H9 (cell line): Measurements from ENCODE around the gene CLEC16A. TPM values are rescaled to one million over a fixed set of nuclear protein-coding genes. Genes with fewer than 3 reads are reported as not detected.

Source experiments
- DNase-seq: peaks from one replicate; pipeline ENCODE4 v3.0.0-alpha.2; 2017
- H2AFZ ChIP-seq: one replicate; pipeline ENCODE4 v1.6.1; 2013; ENCODE audit warnings: mild to moderate bottlenecking, low read length, control low read depth, moderate library complexity
- H2AK5ac ChIP-seq: 2 replicates; pipeline ENCODE4 v1.6.1; 2013; ENCODE audit warnings: low read length, control low read depth, mixed read lengths; ENCODE audit not compliant: insufficient read length
- H2BK120ac ChIP-seq: one replicate; pipeline ENCODE4 v1.6.1; 2013; ENCODE audit warnings: low read depth, mild to moderate bottlenecking, low read length, control low read depth, inconsistent platforms; ENCODE audit not compliant: poor library complexity, severe bottlenecking
- H2BK12ac ChIP-seq: 2 replicates; pipeline ENCODE4 v1.6.1; 2013; ENCODE audit warnings: low read length, control low read depth, mixed read lengths, low read depth; ENCODE audit not compliant: insufficient read length
- H2BK15ac ChIP-seq: 2 replicates; pipeline ENCODE4 v1.6.1; 2013; ENCODE audit warnings: low read depth, low read length, control low read depth
- H2BK20ac ChIP-seq: one replicate; pipeline ENCODE4 v1.6.1; 2013; ENCODE audit warnings: low read depth, mild to moderate bottlenecking, low read length, control low read depth, inconsistent platforms; ENCODE audit not compliant: poor library complexity, severe bottlenecking
- H2BK5ac ChIP-seq: 2 replicates; pipeline ENCODE4 v1.6.1; 2013; ENCODE audit warnings: low read length, control low read depth, mixed read lengths; ENCODE audit not compliant: insufficient read length
- H3K14ac ChIP-seq: 2 replicates; pipeline ENCODE4 v1.6.1; 2013; ENCODE audit warnings: low read length, control low read depth; ENCODE audit not compliant: insufficient read depth
- H3K18ac ChIP-seq: 2 replicates; pipeline ENCODE4 v1.6.1; 2013; ENCODE audit warnings: low read depth, mild to moderate bottlenecking, mixed read lengths, low read length, control low read depth; ENCODE audit not compliant: insufficient read length
- H3K23ac ChIP-seq: 2 replicates; pipeline ENCODE4 v1.6.1; 2013; ENCODE audit warnings: low read length, control low read depth, mixed read lengths, low read depth; ENCODE audit not compliant: insufficient read length
- H3K23me2 ChIP-seq: 2 replicates; pipeline ENCODE4 v1.6.1; 2013; ENCODE audit warnings: low read depth, mild to moderate bottlenecking, mixed read lengths, low read length, control low read depth; ENCODE audit not compliant: insufficient read length, poor library complexity, severe bottlenecking
- H3K27ac ChIP-seq: 2 replicates; pipeline ENCODE4 v1.5.1; 2013; ENCODE audit warnings: low read length, control low read depth, mixed read lengths, low read depth; ENCODE audit not compliant: insufficient read length
- H3K27me3 ChIP-seq: 2 replicates; pipeline ENCODE4 v1.6.1; 2013; ENCODE audit warnings: low read length, control low read depth, inconsistent platforms; ENCODE audit not compliant: insufficient read depth
- H3K4ac ChIP-seq: 2 replicates; pipeline ENCODE4 v1.6.1; 2013; ENCODE audit warnings: low read depth, mild to moderate bottlenecking, control low read depth, inconsistent platforms, low read length, moderate library complexity
- H3K4me1 ChIP-seq: 2 replicates; pipeline ENCODE4 v1.6.1; 2013; ENCODE audit warnings: low read length, control low read depth, inconsistent platforms; ENCODE audit not compliant: insufficient read depth
- H3K4me2 ChIP-seq: 2 replicates; pipeline ENCODE4 v1.6.1; 2013; ENCODE audit warnings: low read length, control low read depth, mixed read lengths; ENCODE audit not compliant: insufficient read length, insufficient read depth
- H3K56ac ChIP-seq: 2 replicates; pipeline ENCODE4 v1.6.1; 2013; ENCODE audit warnings: low read depth, mild to moderate bottlenecking, mixed read lengths, low read length, control low read depth; ENCODE audit not compliant: insufficient read length
- H3K79me1 ChIP-seq: 2 replicates; pipeline ENCODE4 v1.6.1; 2013; ENCODE audit warnings: low read depth, mild to moderate bottlenecking, moderate library complexity, low read length, control low read depth, inconsistent platforms; ENCODE audit not compliant: insufficient read depth, poor library complexity, severe bottlenecking
- H3K79me2 ChIP-seq: 2 replicates; pipeline ENCODE4 v1.6.1; 2013; ENCODE audit warnings: low read length, control low read depth, inconsistent platforms; ENCODE audit not compliant: insufficient read depth
- H3K9ac ChIP-seq: 2 replicates; pipeline ENCODE4 v1.6.1; 2013; ENCODE audit warnings: low read length, control low read depth, mixed read lengths; ENCODE audit not compliant: insufficient read length; ENCODE audit errors: extremely low read depth
- H3K9me3 ChIP-seq: one replicate; pipeline ENCODE4 v1.6.1; 2013; ENCODE audit warnings: low read depth, low read length, inconsistent platforms; ENCODE audit not compliant: control insufficient read depth
- H3T11ph ChIP-seq: one replicate; pipeline ENCODE4 v1.6.1; 2013; ENCODE audit warnings: mild to moderate bottlenecking, low read length, control low read depth, inconsistent platforms
- H4K20me1 ChIP-seq: one replicate; pipeline ENCODE4 v1.6.1; 2013; ENCODE audit not compliant: control insufficient read depth, insufficient read length, insufficient read depth
- H4K5ac ChIP-seq: 2 replicates; pipeline ENCODE4 v1.6.1; 2013; ENCODE audit warnings: low read depth, mild to moderate bottlenecking, mixed read lengths, low read length, control low read depth; ENCODE audit not compliant: insufficient read length
- H4K8ac ChIP-seq: replicated peaks from 2 replicates; pipeline ENCODE4 v1.6.1; 2013; ENCODE audit warnings: low read length, control low read depth, mixed read lengths, low read depth; ENCODE audit not compliant: insufficient read length
- H4K91ac ChIP-seq: 2 replicates; pipeline ENCODE4 v1.6.1; 2013; ENCODE audit warnings: low read depth, mild to moderate bottlenecking, moderate library complexity, mixed read lengths, low read length, control low read depth; ENCODE audit not compliant: insufficient read length
- H3K27ac Mint-ChIP-seq, 3 experiments: 2 replicates in 2 of 3; 3 replicates in 1 of 3; pipeline ENCODE4 v1.8.0; 2020 to 2021; ENCODE audit warnings: mixed read lengths in 3 of 3, mild to moderate bottlenecking in 1 of 3, moderate library complexity in 1 of 3
- H3K27me3 Mint-ChIP-seq: 2 replicates; pipeline ENCODE4 v1.8.0; 2021; ENCODE audit warnings: low read depth, mild to moderate bottlenecking, moderate library complexity, mixed read lengths
- H3K36me3 Mint-ChIP-seq, 3 experiments: 2 replicates in 2 of 3; 3 replicates in 1 of 3; pipeline ENCODE4 v1.8.0; 2020 to 2021; ENCODE audit warnings: low read depth in 3 of 3, mixed read lengths in 3 of 3; ENCODE audit not compliant: insufficient read depth in 1 of 3
- H3K4me1 Mint-ChIP-seq, 2 experiments: 2 replicates each; pipeline ENCODE4 v1.8.0; 2020; ENCODE audit warnings: mixed read lengths in 2 of 2
- H3K4me3 Mint-ChIP-seq, 2 experiments: 2 replicates in 1 of 2; 3 replicates in 1 of 2; pipeline ENCODE4 v1.8.0; 2020 to 2021; ENCODE audit warnings: mild to moderate bottlenecking in 2 of 2, mixed read lengths in 2 of 2, moderate library complexity in 1 of 2
- H3K9me3 Mint-ChIP-seq, 2 experiments: 2 replicates in 1 of 2; 3 replicates in 1 of 2; pipeline ENCODE4 v1.8.0; 2020; ENCODE audit warnings: mild to moderate bottlenecking in 2 of 2, mixed read lengths in 2 of 2, moderate library complexity in 1 of 2
- CTCF ChIP-seq: fragments of 200-600 bp; sonication (generic); conservative IDR thresholded peaks from 3 replicates; pipeline ENCODE4 v1.8.0; 2021; ENCODE audit warnings: antibody characterized with exemption, mild to moderate bottlenecking
- WGBS: extraction: QIAGEN DNeasy Blood & Tissue Kit; methylation state at CpG from one replicate; pipeline ENCODE4 v1.1.7; 2013; ENCODE audit warnings: missing lambda C conversion rate, low lambda C conversion rate, mixed read lengths; ENCODE audit not compliant: insufficient read length; ENCODE audit errors: extremely low coverage; 5-methylcytosine and 5-hydroxymethylcytosine counted together
- total RNA-seq: library from RNA; stranded (reverse); gene quantifications from 2 replicates; pipeline ENCODE4 v1.2.1, GENCODE V29; 2021

The CLEC16A gene
- total RNA-seq, 1 experiment from 2014 or later: 15.2 TPM

GRCh38 chr16:11016993-11017392, 72.6 kb downstream of the CLEC16A start:
- H3K27me3 Mint-ChIP-seq: no peaks in the 10 kb centered on the region
- H3K79me1 ChIP-seq: no peaks in the 10 kb centered on the region
- H3K14ac ChIP-seq: no peak overlapping the region
- H3K9me3 ChIP-seq: no peaks in the 10 kb centered on the region
- H2AFZ ChIP-seq: no peak overlapping the region
- no peak overlapping the region for H2BK15ac ChIP-seq
- H2BK12ac ChIP-seq: no peak overlapping the region
- no peaks in the 10 kb centered on the region for H4K20me1 ChIP-seq
- H3K4me2 ChIP-seq: no peak overlapping the region
- no peak overlapping the region for H3K27ac ChIP-seq
- no peaks in the 10 kb centered on the region for H3K79me2 ChIP-seq
- no peak overlapping the region for H3K9ac ChIP-seq
- no peak overlapping the region for H3T11ph ChIP-seq
- no peak overlapping the region for H4K91ac ChIP-seq
- H2BK120ac ChIP-seq: no peak overlapping the region
- H2BK5ac ChIP-seq: no peak overlapping the region
- no peaks in the 10 kb centered on the region for H3K23me2 ChIP-seq
- H3K27ac Mint-ChIP-seq: no peak overlapping the region
- H3K4me3 Mint-ChIP-seq: no peak overlapping the region
- no peak for TF ChIP-seq CTCF
- no peak overlapping the region for H3K23ac ChIP-seq
- H3K4ac ChIP-seq: no peak overlapping the region
- H4K8ac ChIP-seq: no peak overlapping the region
- H2BK20ac ChIP-seq: no peak overlapping the region
- H3K36me3 Mint-ChIP-seq: peaks cover 2 to 13% (median 6%) of the 10 kb centered on the region in 3 experiments; a peak in 5 of 7 replicates
- no peaks in the 10 kb centered on the region for H3K27me3 ChIP-seq
- H3K4me1 Mint-ChIP-seq: peaks cover 4% of the 10 kb centered on the region in 2 experiments; a peak in 2 of 4 replicates
- H3K56ac ChIP-seq: no peak overlapping the region
- H3K4me1 ChIP-seq: no peaks in the 10 kb centered on the region
- DNase-seq: no peak
- H3K18ac ChIP-seq: no peak overlapping the region
- H2AK5ac ChIP-seq: no peak overlapping the region
- no CpG with 5 or more reads among the region's 9 CpGs for WGBS
- H3K9me3 Mint-ChIP-seq: no peaks in the 10 kb centered on the region
- H4K5ac ChIP-seq: no peak overlapping the region
